ENCODE results near the gene APEX1.

The APEX1 gene

GRCh38 chr14:20454516-20455354 lies at the start of gene APEX1, which contains the start of gene OSGEP:
Gene APEX1 (plus strand): TSS chr14:20455226. CDS start chr14:20455646, 420 bp downstream.
Gene OSGEP (minus strand): TSS chr14:20454812. CDS start chr14:20454683, 129 bp downstream.
- peak within 1 kb of the TSS; percentile 91 for H3K4me3 ChIP-seq (ENCODE audit: low read depth, low read length)
- H3K27me3 ChIP-seq (ENCODE audit: control insufficient read depth, insufficient read depth, low read length): no peaks in the 10 kb centered on the region
- no peaks in the 10 kb centered on the region for H3K9me3 ChIP-seq (ENCODE audit: control insufficient read depth, insufficient read depth, low read depth, low read length)
- H3K36me3 ChIP-seq (ENCODE audit: control insufficient read depth, insufficient read depth, low read length): peaks cover 65% of the 10 kb centered on the region
- no peaks in the 10 kb centered on the region for H3K4me1 ChIP-seq (ENCODE audit: control insufficient read depth, insufficient read depth, low read length)
- H3K27ac ChIP-seq (ENCODE audit: low read depth, low read length): peak within 1 kb of the TSS; percentile 93
- peak within 1 kb of the TSS; percentile 98 for H3K9ac ChIP-seq (ENCODE audit: low read length)

GRCh38 chr14:20409226-20409625 lies 45.8 kb upstream of the APEX1 start:
- H3K27ac ChIP-seq (ENCODE audit: low read depth, low read length): no peak overlapping the region
- H3K4me3 ChIP-seq (ENCODE audit: low read depth, low read length): no peak overlapping the region
- no peaks in the 10 kb centered on the region for H3K27me3 ChIP-seq (ENCODE audit: control insufficient read depth, insufficient read depth, low read length)
- H3K9me3 ChIP-seq (ENCODE audit: control insufficient read depth, insufficient read depth, low read depth, low read length): no peaks in the 10 kb centered on the region
- peaks cover 40% of the 10 kb centered on the region for H3K36me3 ChIP-seq (ENCODE audit: control insufficient read depth, insufficient read depth, low read length)
- peaks cover 5% of the 10 kb centered on the region for H3K4me1 ChIP-seq (ENCODE audit: control insufficient read depth, insufficient read depth, low read length)
- H3K9ac ChIP-seq (ENCODE audit: low read length): no peak overlapping the region

DNA sequence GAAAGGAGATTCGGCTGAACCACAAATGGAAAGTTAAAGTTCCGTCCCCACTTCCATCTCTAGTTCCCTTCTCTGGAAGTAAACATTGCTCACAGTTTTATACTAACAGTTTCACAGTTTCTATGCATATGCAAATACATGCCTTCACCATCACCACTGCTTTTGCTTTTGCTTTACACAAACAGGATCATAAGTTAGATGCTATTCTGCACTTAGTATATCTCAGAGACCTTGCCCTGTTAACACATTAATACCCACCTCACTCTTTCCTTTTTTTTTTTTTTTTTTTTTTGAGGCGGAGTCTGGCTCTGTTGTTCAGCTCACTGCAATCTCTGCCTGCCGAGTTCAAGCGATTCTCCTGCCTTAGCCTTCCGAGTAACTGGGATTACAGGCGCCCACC lies 42.6 kb upstream of the APEX1 start:
- H3K4me3 ChIP-seq (ENCODE audit: low read depth, low read length): peak overlapping the region; percentile 89
- peak overlapping the region; percentile 78 for H3K9ac ChIP-seq (ENCODE audit: low read length)
- peaks cover 11% of the 10 kb centered on the region for H3K4me1 ChIP-seq (ENCODE audit: control insufficient read depth, insufficient read depth, low read length)
- no peaks in the 10 kb centered on the region for H3K9me3 ChIP-seq (ENCODE audit: control insufficient read depth, insufficient read depth, low read depth, low read length)
- peaks cover 10% of the 10 kb centered on the region for H3K36me3 ChIP-seq (ENCODE audit: control insufficient read depth, insufficient read depth, low read length)
- no peak overlapping the region for H3K27ac ChIP-seq (ENCODE audit: low read depth, low read length)
- no peaks in the 10 kb centered on the region for H3K27me3 ChIP-seq (ENCODE audit: control insufficient read depth, insufficient read depth, low read length)

DNA sequence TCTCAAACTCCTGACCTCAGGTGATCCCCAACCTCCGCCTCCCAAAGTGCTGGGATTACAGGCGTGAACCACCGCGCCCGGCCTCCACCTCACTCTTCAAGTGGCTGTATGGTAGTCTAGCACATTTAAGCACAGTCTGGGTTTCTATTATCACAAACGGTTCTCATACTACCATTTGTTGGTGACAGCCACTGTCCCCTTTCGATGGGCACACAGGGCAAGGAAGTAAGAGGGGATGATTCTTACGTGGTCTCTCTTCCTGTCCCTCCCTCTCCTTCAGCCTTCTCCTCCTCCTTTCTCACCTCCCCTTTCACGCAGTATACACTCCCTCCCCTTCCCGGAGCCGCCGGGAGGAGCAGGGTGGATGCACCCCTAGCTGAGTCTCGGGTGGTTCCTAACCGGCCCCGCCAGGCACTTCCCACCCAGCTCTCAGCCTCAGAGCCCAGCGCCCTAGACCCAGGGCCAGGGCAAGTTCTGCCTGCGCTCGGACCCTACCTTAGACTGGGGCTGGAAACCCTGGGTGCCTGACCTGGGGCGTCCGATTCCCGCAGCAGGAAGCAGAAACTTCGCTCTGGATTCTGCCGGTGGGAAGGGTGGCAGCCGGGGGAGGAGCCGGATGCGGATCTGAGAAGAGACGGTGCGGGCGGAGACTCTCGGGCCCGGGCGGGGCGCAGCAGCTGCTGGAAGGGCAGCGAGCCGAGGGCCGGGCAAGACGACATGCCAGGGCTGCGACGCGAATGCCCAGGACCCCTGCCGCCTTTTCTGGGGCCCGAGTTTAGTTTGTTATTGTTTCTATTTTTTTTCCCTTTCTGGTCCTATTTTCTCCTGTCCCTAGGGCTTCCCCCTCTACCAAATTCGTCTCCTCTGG lies 41.9 kb upstream of the APEX1 start, which contains the start of gene TEP1:
Gene TEP1 (minus strand): TSS at position 626 of the 868 bp plus-strand sequence. CDS start 5,062 bp downstream, outside the sequence.
- H3K9me3 ChIP-seq (ENCODE audit: control insufficient read depth, insufficient read depth, low read depth, low read length): no peaks in the 10 kb centered on the region
- H3K27me3 ChIP-seq (ENCODE audit: control insufficient read depth, insufficient read depth, low read length): no peaks in the 10 kb centered on the region
- H3K4me1 ChIP-seq (ENCODE audit: control insufficient read depth, insufficient read depth, low read length): peaks cover 11% of the 10 kb centered on the region
- peak within 1 kb of the TSS; percentile 54; the same call in 1 of the 2 replicates for H3K27ac ChIP-seq (ENCODE audit: low read depth, low read length)
- H3K36me3 ChIP-seq (ENCODE audit: control insufficient read depth, insufficient read depth, low read length): peaks cover 3% of the 10 kb centered on the region
- peak within 1 kb of the TSS; percentile 78 for H3K9ac ChIP-seq (ENCODE audit: low read length)
- peak within 1 kb of the TSS; percentile 89 for H3K4me3 ChIP-seq (ENCODE audit: low read depth, low read length)

GRCh38 chr14:20413744-20414082 lies 41.3 kb upstream of the APEX1 start:
- peak overlapping the region; percentile 54; the same call in 1 of the 2 replicates for H3K27ac ChIP-seq (ENCODE audit: low read depth, low read length)
- no peaks in the 10 kb centered on the region for H3K27me3 ChIP-seq (ENCODE audit: control insufficient read depth, insufficient read depth, low read length)
- H3K36me3 ChIP-seq (ENCODE audit: control insufficient read depth, insufficient read depth, low read length): no peaks in the 10 kb centered on the region
- H3K4me3 ChIP-seq (ENCODE audit: low read depth, low read length): peak overlapping the region; percentile 89
- H3K9me3 ChIP-seq (ENCODE audit: control insufficient read depth, insufficient read depth, low read depth, low read length): no peaks in the 10 kb centered on the region
- peaks cover 11% of the 10 kb centered on the region for H3K4me1 ChIP-seq (ENCODE audit: control insufficient read depth, insufficient read depth, low read length)
- peak overlapping the region; percentile 78 for H3K9ac ChIP-seq (ENCODE audit: low read length)

DNA sequence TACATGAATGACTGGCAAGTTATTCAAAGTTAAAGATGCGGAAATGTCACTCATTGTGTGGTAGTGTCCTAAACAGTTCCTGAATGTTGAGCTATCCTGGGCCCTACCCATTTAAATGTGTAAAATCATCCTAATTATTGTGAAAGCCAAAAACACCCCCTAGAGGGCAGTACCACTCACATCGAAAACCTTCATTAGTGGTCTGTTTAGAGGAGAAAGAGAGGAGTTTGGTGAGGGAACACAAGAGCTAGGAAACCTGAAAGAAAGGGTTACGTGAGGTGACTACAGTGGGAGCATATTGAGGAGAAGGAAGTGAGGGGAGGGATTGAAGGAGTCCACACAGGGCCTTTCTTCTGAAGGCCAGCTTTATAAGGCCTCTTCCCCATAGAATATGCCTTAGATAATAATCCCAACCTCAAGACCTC lies 39.2 kb upstream of the APEX1 start:
- H3K27ac ChIP-seq (ENCODE audit: low read depth, low read length): no peak overlapping the region
- H3K4me3 ChIP-seq (ENCODE audit: low read depth, low read length): no peak overlapping the region
- H3K4me1 ChIP-seq (ENCODE audit: control insufficient read depth, insufficient read depth, low read length): peaks cover 11% of the 10 kb centered on the region
- H3K9ac ChIP-seq (ENCODE audit: low read length): no peak overlapping the region
- H3K27me3 ChIP-seq (ENCODE audit: control insufficient read depth, insufficient read depth, low read length): no peaks in the 10 kb centered on the region
- H3K36me3 ChIP-seq (ENCODE audit: control insufficient read depth, insufficient read depth, low read length): no peaks in the 10 kb centered on the region
- H3K9me3 ChIP-seq (ENCODE audit: control insufficient read depth, insufficient read depth, low read depth, low read length): no peaks in the 10 kb centered on the region

- peaks cover 12% of the 10 kb centered on the region for H3K4me1 ChIP-seq (ENCODE audit: control insufficient read depth, insufficient read depth, low read length)
Observed at GRCh38 chr14:20416223-20416622, 38.8 kb upstream of the APEX1 start.

GRCh38 chr14:20417250-20418186 lies 37.5 kb upstream of the APEX1 start:
- H3K36me3 ChIP-seq (ENCODE audit: control insufficient read depth, insufficient read depth, low read length): no peaks in the 10 kb centered on the region
- no peaks in the 10 kb centered on the region for H3K27me3 ChIP-seq (ENCODE audit: control insufficient read depth, insufficient read depth, low read length)
- H3K4me1 ChIP-seq (ENCODE audit: control insufficient read depth, insufficient read depth, low read length): peaks cover 17% of the 10 kb centered on the region
- H3K27ac ChIP-seq (ENCODE audit: low read depth, low read length): no peak overlapping the region
- H3K4me3 ChIP-seq (ENCODE audit: low read depth, low read length): no peak overlapping the region
- H3K9ac ChIP-seq (ENCODE audit: low read length): no peak overlapping the region
- H3K9me3 ChIP-seq (ENCODE audit: control insufficient read depth, insufficient read depth, low read depth, low read length): no peaks in the 10 kb centered on the region

More at GRCh38 chr14:20416223-20416622, 38.8 kb upstream of the APEX1 start:
- no peaks in the 10 kb centered on the region for H3K9me3 ChIP-seq (ENCODE audit: control insufficient read depth, insufficient read depth, low read depth, low read length)
- H3K27ac ChIP-seq (ENCODE audit: low read depth, low read length): no peak overlapping the region
- H3K36me3 ChIP-seq (ENCODE audit: control insufficient read depth, insufficient read depth, low read length): no peaks in the 10 kb centered on the region
- no peaks in the 10 kb centered on the region for H3K27me3 ChIP-seq (ENCODE audit: control insufficient read depth, insufficient read depth, low read length)
- H3K4me3 ChIP-seq (ENCODE audit: low read depth, low read length): no peak overlapping the region
- H3K9ac ChIP-seq (ENCODE audit: low read length): no peak overlapping the region

DNA sequence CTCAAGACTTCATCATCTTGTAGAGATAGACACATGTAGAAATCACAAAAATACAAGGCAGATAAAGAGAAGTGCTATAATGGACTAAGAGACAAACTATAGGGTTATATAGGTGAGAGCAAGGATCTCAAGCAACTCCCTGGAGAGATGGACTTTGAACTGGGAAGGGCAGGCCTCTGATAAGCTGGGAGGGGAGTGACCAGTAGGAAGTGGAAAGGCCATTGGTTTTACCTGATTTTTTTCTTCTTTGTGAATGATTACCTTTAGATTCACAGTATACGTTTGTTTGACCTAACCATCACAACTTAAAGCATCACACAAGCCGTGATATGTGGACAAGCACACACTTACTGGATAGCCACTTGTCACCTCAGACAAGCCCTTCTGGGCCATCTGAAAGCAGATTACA lies 36.5 kb upstream of the APEX1 start:
- no peaks in the 10 kb centered on the region for H3K9me3 ChIP-seq (ENCODE audit: control insufficient read depth, insufficient read depth, low read depth, low read length)
- no peak overlapping the region for H3K27ac ChIP-seq (ENCODE audit: low read depth, low read length)
- no peak overlapping the region for H3K9ac ChIP-seq (ENCODE audit: low read length)
- no peaks in the 10 kb centered on the region for H3K27me3 ChIP-seq (ENCODE audit: control insufficient read depth, insufficient read depth, low read length)
- no peak overlapping the region for H3K4me3 ChIP-seq (ENCODE audit: low read depth, low read length)
- H3K4me1 ChIP-seq (ENCODE audit: control insufficient read depth, insufficient read depth, low read length): peaks cover 19% of the 10 kb centered on the region
- H3K36me3 ChIP-seq (ENCODE audit: control insufficient read depth, insufficient read depth, low read length): no peaks in the 10 kb centered on the region

GRCh38 chr14:20419419-20419818 lies 35.6 kb upstream of the APEX1 start:
- no peaks in the 10 kb centered on the region for H3K36me3 ChIP-seq (ENCODE audit: control insufficient read depth, insufficient read depth, low read length)
- H3K27ac ChIP-seq (ENCODE audit: low read depth, low read length): no peak overlapping the region
- no peaks in the 10 kb centered on the region for H3K27me3 ChIP-seq (ENCODE audit: control insufficient read depth, insufficient read depth, low read length)
- no peak overlapping the region for H3K9ac ChIP-seq (ENCODE audit: low read length)
- no peaks in the 10 kb centered on the region for H3K9me3 ChIP-seq (ENCODE audit: control insufficient read depth, insufficient read depth, low read depth, low read length)
- H3K4me3 ChIP-seq (ENCODE audit: low read depth, low read length): no peak overlapping the region
- H3K4me1 ChIP-seq (ENCODE audit: control insufficient read depth, insufficient read depth, low read length): peaks cover 12% of the 10 kb centered on the region; the same call in 1 of the 2 replicates

All from HUES6 (cell line).